NCI-H2171 treated with DMSO at 0.1 percent for 48 hours (cell line): ENCODE results near the gene DDN.

Source experiments
- DNase-seq: peaks from one replicate; lab custom pipeline; 2025; lab: John Stamatoyannopoulos, UW

Gene DDN

GRCh38 chr12:48999371-49000131 is at the start of gene DDN:
TSS of gene DDN (minus strand) at chr12:48999375. CDS start at chr12:48999287, 88 bp downstream.
- peak; percentile 86 for DNase-seq

GRCh38 chr12:49048953-49049352 is 49.8 kb upstream of the DDN start:
- no peak for DNase-seq

- no peak for DNase-seq
Observed at GRCh38 chr12:49046129-49046895, 47.1 kb upstream of the DDN start.

GRCh38 chr12:49044660-49045059 is 45.5 kb upstream of the DDN start:
- no peak for DNase-seq

GRCh38 chr12:49043856-49044258 is 44.7 kb upstream of the DDN start:
- DNase-seq = peak; percentile 47

GRCh38 chr12:49043241-49043640 is 44.1 kb upstream of the DDN start:
- no peak for DNase-seq

GRCh38 chr12:49041881-49042484 is 42.8 kb upstream of the DDN start:
- no peak for DNase-seq

GRCh38 chr12:49041036-49041880 is 42.1 kb upstream of the DDN start:
- DNase-seq = no peak

GRCh38 chr12:49040364-49040855 is 41.2 kb upstream of the DDN start:
- no peak for DNase-seq

- no peak for DNase-seq
Observed at GRCh38 chr12:49039421-49040363, 40.5 kb upstream of the DDN start.

- no peak for DNase-seq
Observed at GRCh38 chr12:49038291-49038955, 39.2 kb upstream of the DDN start.

GRCh38 chr12:49037947-49038237 is 38.7 kb upstream of the DDN start:
- DNase-seq = no peak

- no peak for DNase-seq
Observed at GRCh38 chr12:49037111-49037946, 38.2 kb upstream of the DDN start.

GRCh38 chr12:49036029-49036428 is 36.9 kb upstream of the DDN start:
- no peak for DNase-seq

GRCh38 chr12:49034286-49034622 is 35.1 kb upstream of the DDN start:
- DNase-seq = no peak

GRCh38 chr12:49033611-49034285 is 34.6 kb upstream of the DDN start:
- DNase-seq = no peak

- no peak for DNase-seq
Observed at GRCh38 chr12:49032679-49033447, 33.7 kb upstream of the DDN start.

- DNase-seq = no peak
Observed at GRCh38 chr12:49032276-49032675, 33.1 kb upstream of the DDN start.
